Stimulated activated CD8-positive, alpha-beta memory T cell treated with anti-CD3 and anti-CD28 coated beads, Interleukin-15, amount 100 ng/mL, for 24 hours (primary cell): ENCODE results near the gene PDE7B.

Experiments
- DNase-seq: peaks from one replicate; pipeline ENCODE4 v3.0.0-alpha.2; 2020; ENCODE audit warnings: low read depth

PDE7B gene

DNA sequence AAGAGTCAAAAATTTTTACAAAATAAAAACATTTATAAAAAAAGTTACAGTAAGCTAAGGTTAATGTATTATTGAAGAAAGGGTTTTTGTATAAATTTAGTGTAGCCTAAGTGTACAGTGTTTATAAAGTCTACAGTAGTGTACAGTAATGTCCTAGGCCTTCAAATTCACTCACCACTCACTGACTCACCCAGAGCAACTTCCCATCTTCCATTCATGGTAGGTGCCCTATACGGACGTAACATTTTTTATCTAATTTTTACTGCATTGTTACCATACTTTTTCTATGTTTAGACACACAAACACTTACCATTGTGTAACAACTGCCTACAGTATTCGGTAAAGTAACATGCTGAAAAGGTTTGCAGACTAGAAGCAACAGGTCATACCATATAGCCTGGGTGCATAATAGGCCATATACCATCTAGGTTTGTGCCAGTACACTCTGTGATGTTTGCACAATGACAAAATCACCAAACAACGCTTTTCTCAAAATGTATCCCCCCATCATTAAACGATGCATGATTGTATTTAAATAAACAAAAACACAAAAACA lies 392.6 kb downstream of the PDE7B start:
- no peak for DNase-seq
